Liver (tissue), 9 donors: ENCODE data around the gene MRPL58. TPM values are rescaled to one million over a fixed set of nuclear protein-coding genes. Genes with fewer than 3 reads are reported as not detected.

Experiments
- DNase-seq: peaks from one replicate; pipeline ENCODE4 v3.0.0-alpha.2; 2017; ENCODE audit warnings: low spot score
- H3K27ac ChIP-seq, 2 donors: one replicate each; pipeline ENCODE4 v1.7.0; 2013; ENCODE audit warnings: inconsistent platforms in 2 of 2, low read length in 2 of 2, control low read depth in 1 of 2, low read depth in 1 of 2, mild to moderate bottlenecking in 1 of 2
- H3K27me3 ChIP-seq, 4 donors: one replicate each; pipeline versions ENCODE4 v1.6.1 to v1.7.0; 2013; ENCODE audit warnings: low read length in 3 of 4, inconsistent platforms in 1 of 4, mild to moderate bottlenecking in 1 of 4, moderate library complexity in 1 of 4; ENCODE audit not compliant: control insufficient read depth in 4 of 4, insufficient read depth in 4 of 4
- H3K36me3 ChIP-seq, 4 donors: one replicate each; pipeline versions ENCODE4 v1.6.1 to v1.7.0; 2013; ENCODE audit warnings: low read length in 3 of 4, mild to moderate bottlenecking in 3 of 4, low read depth in 1 of 4, moderate library complexity in 1 of 4; ENCODE audit not compliant: control insufficient read depth in 4 of 4, insufficient read depth in 3 of 4
- H3K4me1 ChIP-seq, 4 donors: one replicate each; pipeline versions ENCODE4 v1.6.1 to v1.7.0; 2013; ENCODE audit warnings: low read length in 3 of 4, mild to moderate bottlenecking in 3 of 4, moderate library complexity in 1 of 4; ENCODE audit not compliant: control insufficient read depth in 4 of 4, insufficient read depth in 4 of 4
- H3K4me3 ChIP-seq, 3 donors: one replicate each; pipeline versions ENCODE4 v1.6.1 to v1.7.0; 2013; ENCODE audit warnings: low read length in 3 of 3, control low read depth in 1 of 3, low read depth in 1 of 3, mild to moderate bottlenecking in 1 of 3
- H3K9ac ChIP-seq, 2 donors: one replicate each; pipeline ENCODE4 v1.7.0; 2013; ENCODE audit warnings: low read length in 2 of 2, mild to moderate bottlenecking in 2 of 2, moderate library complexity in 2 of 2, control low read depth in 1 of 2, low read depth in 1 of 2
- H3K9me3 ChIP-seq, 4 donors: one replicate each; pipeline versions ENCODE4 v1.6.1 to v1.7.0; 2013; ENCODE audit warnings: low read length in 3 of 4; ENCODE audit not compliant: control insufficient read depth in 4 of 4
- ATF3 ChIP-seq: IDR thresholded peaks from 2 replicates; pipeline ENCODE4 v1.6.1; 2016; ENCODE audit warnings: antibody characterized with exemption
- CTCF ChIP-seq: fragments of 150-350 bp; IDR thresholded peaks from 2 replicates; pipeline ENCODE4 v1.5.1; 2017; ENCODE audit warnings: improper control_type of control experiment, low read depth, low read length; ENCODE audit not compliant: missing input control
- EGR1 ChIP-seq, 2 donors: IDR thresholded peaks; 2 replicates each; pipeline ENCODE4 v1.6.1; 2016 to 2018; ENCODE audit warnings: antibody characterized with exemption in 2 of 2, low read depth in 2 of 2
- FOXA1 ChIP-seq: IDR thresholded peaks from 2 replicates; pipeline ENCODE4 v1.6.1; 2016; ENCODE audit warnings: antibody characterized with exemption
- FOXA2 ChIP-seq: IDR thresholded peaks from 2 replicates; pipeline ENCODE4 v1.6.1; 2016; ENCODE audit warnings: antibody characterized with exemption
- GABPA ChIP-seq, 2 donors: IDR thresholded peaks in 1 of 2; conservative IDR thresholded peaks in 1 of 2; 2 replicates each; pipeline ENCODE4 v1.6.1; 2016; ENCODE audit warnings: antibody characterized with exemption in 2 of 2, mild to moderate bottlenecking in 1 of 2, moderate library complexity in 1 of 2
- HNF4A ChIP-seq, 2 donors: conservative IDR thresholded peaks; 2 replicates each; pipeline ENCODE4 v1.6.1; 2016; ENCODE audit warnings: antibody characterized with exemption in 2 of 2, mild to moderate bottlenecking in 2 of 2
- HNF4G ChIP-seq: IDR thresholded peaks from 2 replicates; pipeline ENCODE4 v1.6.1; 2016; ENCODE audit warnings: antibody characterized with exemption
- JUND ChIP-seq, 2 donors: IDR thresholded peaks; 2 replicates each; pipeline ENCODE4 v1.6.1; 2016; ENCODE audit warnings: antibody characterized with exemption in 2 of 2
- NR2F2 ChIP-seq: IDR thresholded peaks from 2 replicates; pipeline ENCODE4 v1.6.1; 2016; ENCODE audit warnings: antibody characterized with exemption
- RAD21 ChIP-seq, 2 donors: IDR thresholded peaks; 2 replicates each; pipeline ENCODE4 v1.6.1; 2016; ENCODE audit warnings: antibody characterized with exemption in 2 of 2, mild to moderate bottlenecking in 2 of 2
- RXRA ChIP-seq, 2 donors: IDR thresholded peaks; 2 replicates each; pipeline ENCODE4 v1.6.1; 2017 to 2018; ENCODE audit warnings: antibody characterized with exemption in 2 of 2, mild to moderate bottlenecking in 1 of 2
- SP1 ChIP-seq: IDR thresholded peaks from 2 replicates; pipeline ENCODE4 v1.6.1; 2018; ENCODE audit warnings: antibody characterized with exemption, mild to moderate bottlenecking
- TAF1 ChIP-seq: conservative IDR thresholded peaks from 2 replicates; pipeline ENCODE4 v1.6.1; 2016; ENCODE audit warnings: antibody characterized with exemption, mild to moderate bottlenecking
- YY1 ChIP-seq: IDR thresholded peaks from 2 replicates; pipeline ENCODE4 v1.6.1; 2016; ENCODE audit warnings: antibody characterized with exemption, mild to moderate bottlenecking
- ZBTB33 ChIP-seq: IDR thresholded peaks from 2 replicates; pipeline ENCODE4 v1.6.1; 2016; ENCODE audit warnings: antibody characterized with exemption
- WGBS: extraction: QIAGEN DNeasy Blood & Tissue Kit; methylation state at CpG from one replicate; pipeline ENCODE4 v1.1.7; 2013; 5-methylcytosine and 5-hydroxymethylcytosine counted together
- polyA plus RNA-seq, 2 donors: library from polyadenylated mRNA; stranded (reverse) in 1 of 2; unstranded in 1 of 2; fragments of 200-250 nt in 1 of 2; fragments of >200 nt in 1 of 2; fragmentation: Nextera tagmentation in 1 of 2; extraction: Ambion mirVana in 1 of 2; gene quantifications; one replicate each; pipeline versions ENCODE4 v1.2.1 to v1.2.3, GENCODE V29; 2013 to 2015
- total RNA-seq, 2 donors: library from RNA; depleted of rRNA; stranded (reverse); fragments of >200 nt; gene quantifications; one replicate each; pipeline ENCODE4 v1.2.3, GENCODE V29; 2014
- TF ChIP-seq, protein P1 (sequence below): IDR thresholded peaks from 2 replicates; pipeline ENCODE4 v1.6.1; 2016; ENCODE audit warnings: antibody characterized with exemption, mild to moderate bottlenecking
- donor health status: healthy.
- donor health status: healthy.
- donor health status: healthy.
- donor health status: healthy.
- donor health status: healthy.

Gene MRPL58
- total and polyA plus RNA-seq, 4 donors: 20.5 to 47.0 (median 33.4) TPM

DNA sequence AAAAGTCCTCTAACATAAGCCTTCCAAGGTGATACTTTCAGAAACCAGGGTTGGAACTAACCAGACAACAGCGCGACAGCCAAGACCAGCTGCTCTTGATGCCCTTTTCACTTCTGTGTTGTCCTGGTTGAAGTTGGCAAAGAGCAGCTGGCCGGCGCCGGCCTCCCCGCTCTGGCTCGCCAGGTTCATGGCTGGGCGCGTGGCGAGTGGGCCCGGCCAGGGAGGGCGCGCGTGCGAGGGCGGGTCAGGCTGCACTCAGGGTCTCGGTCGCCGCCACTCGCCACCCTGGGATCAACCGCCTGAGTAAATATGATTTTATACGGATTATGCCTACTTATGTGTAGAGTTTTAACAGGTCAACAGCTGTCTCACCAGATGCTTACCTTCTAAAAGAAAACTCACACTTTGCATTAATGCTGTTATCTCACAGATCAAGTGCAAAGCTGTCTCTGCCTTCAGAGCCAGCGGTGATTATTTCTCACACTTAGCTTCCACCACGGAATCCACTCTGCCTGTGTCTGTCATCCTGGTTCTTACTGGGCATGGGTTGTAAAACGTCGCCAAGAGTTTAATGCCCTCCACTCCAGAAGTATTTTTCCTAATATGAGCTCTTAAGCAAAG is 48.1 kb downstream of the MRPL58 start:
- WGBS: 60% methylated on average over 26 of the region's 26 CpGs
- Histone ChIP-seq H3K9me3 (no peaks in the 10 kb centered on the region), H3K27me3 (no peaks in the 10 kb centered on the region), H3K4me1 (peaks cover 0 to 11% (median 5%) of the 10 kb centered on the region in 4 donors), H3K9ac (no peak overlapping the region), H3K36me3 (peaks cover 14 to 35% (median 22%) of the 10 kb centered on the region in 4 donors), H3K27ac (peak overlapping the region; percentile 40 to 48), H3K4me3 (no peak overlapping the region)
- TF ChIP-seq FOXA1: no peak
- no peak for TF ChIP-seq NR2F2
- TF ChIP-seq HNF4G: no peak
- TF ChIP-seq JUND (IDR thresholded peaks at IDR 0.05): no peak
- TF ChIP-seq TAF1: no peak
- TF ChIP-seq EGR1 (IDR thresholded peaks at IDR 0.05; ENCODE audit: low read depth in 2 of 2): no peak
- no peak for TF ChIP-seq FOXA2
- no peak for TF ChIP-seq ATF3
- TF ChIP-seq CTCF: no peak
- TF ChIP-seq GABPA (IDR thresholded peaks at IDR 0.05 in 1 of 2, conservative IDR thresholded peaks at IDR 0.05 in 1 of 2): no peak
- TF ChIP-seq ZBTB33: no peak
- TF ChIP-seq, protein P1, sequence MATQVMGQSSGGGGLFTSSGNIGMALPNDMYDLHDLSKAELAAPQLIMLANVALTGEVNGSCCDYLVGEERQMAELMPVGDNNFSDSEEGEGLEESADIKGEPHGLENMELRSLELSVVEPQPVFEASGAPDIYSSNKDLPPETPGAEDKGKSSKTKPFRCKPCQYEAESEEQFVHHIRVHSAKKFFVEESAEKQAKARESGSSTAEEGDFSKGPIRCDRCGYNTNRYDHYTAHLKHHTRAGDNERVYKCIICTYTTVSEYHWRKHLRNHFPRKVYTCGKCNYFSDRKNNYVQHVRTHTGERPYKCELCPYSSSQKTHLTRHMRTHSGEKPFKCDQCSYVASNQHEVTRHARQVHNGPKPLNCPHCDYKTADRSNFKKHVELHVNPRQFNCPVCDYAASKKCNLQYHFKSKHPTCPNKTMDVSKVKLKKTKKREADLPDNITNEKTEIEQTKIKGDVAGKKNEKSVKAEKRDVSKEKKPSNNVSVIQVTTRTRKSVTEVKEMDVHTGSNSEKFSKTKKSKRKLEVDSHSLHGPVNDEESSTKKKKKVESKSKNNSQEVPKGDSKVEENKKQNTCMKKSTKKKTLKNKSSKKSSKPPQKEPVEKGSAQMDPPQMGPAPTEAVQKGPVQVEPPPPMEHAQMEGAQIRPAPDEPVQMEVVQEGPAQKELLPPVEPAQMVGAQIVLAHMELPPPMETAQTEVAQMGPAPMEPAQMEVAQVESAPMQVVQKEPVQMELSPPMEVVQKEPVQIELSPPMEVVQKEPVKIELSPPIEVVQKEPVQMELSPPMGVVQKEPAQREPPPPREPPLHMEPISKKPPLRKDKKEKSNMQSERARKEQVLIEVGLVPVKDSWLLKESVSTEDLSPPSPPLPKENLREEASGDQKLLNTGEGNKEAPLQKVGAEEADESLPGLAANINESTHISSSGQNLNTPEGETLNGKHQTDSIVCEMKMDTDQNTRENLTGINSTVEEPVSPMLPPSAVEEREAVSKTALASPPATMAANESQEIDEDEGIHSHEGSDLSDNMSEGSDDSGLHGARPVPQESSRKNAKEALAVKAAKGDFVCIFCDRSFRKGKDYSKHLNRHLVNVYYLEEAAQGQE: no peak
- TF ChIP-seq SP1: no peak
- no peak for DNase-seq

- no peak for DNase-seq
- H3K9me3 ChIP-seq: no peaks in the 10 kb centered on the region
- peaks cover 13 to 34% (median 21%) of the 10 kb centered on the region in 4 donors for H3K36me3 ChIP-seq
- TF ChIP-seq NR2F2 (no peak), ZBTB33 (no peak), RAD21 (IDR thresholded peaks at IDR 0.05) (no peak), TAF1 (no peak), RXRA (IDR thresholded peaks at IDR 0.05) (no peak), YY1 (no peak), FOXA2 (no peak), GABPA (IDR thresholded peaks at IDR 0.05 in 1 of 2, conservative IDR thresholded peaks at IDR 0.05 in 1 of 2) (no peak), JUND (IDR thresholded peaks at IDR 0.05) (no peak), HNF4A (conservative IDR thresholded peaks at IDR 0.05) (no peak), HNF4G (no peak), EGR1 (IDR thresholded peaks at IDR 0.05; ENCODE audit: low read depth in 2 of 2) (no peak), ATF3 (no peak)
- TF ChIP-seq, protein P1: no peak
- no peak overlapping the region for H3K27ac ChIP-seq
- no peak overlapping the region for H3K4me3 ChIP-seq
- H3K4me1 ChIP-seq: peaks cover 0 to 11% (median 5%) of the 10 kb centered on the region in 4 donors
- no peaks in the 10 kb centered on the region for H3K27me3 ChIP-seq
- H3K9ac ChIP-seq: no peak overlapping the region
- WGBS: 97% methylated on average over 10 of the region's 10 CpGs
Measured at GRCh38 chr17:75061055-75061438, 48.6 kb downstream of the MRPL58 start.
